Esophagus muscularis mucosa (tissue), 4 donors: ENCODE results near the gene ARNT2. TPM values are rescaled to one million over a fixed set of nuclear protein-coding genes. Genes with fewer than 3 reads are reported as not detected.

Experiments used
- DNase-seq: peaks from one replicate; pipeline ENCODE4 v3.0.0-alpha.2; 2017; ENCODE audit errors: extremely low spot score
- H3K27ac ChIP-seq, 4 donors: fragments of 200-600 bp; sonication (generic); replicated peaks in 1 of 4; 1 replicate in 3 of 4; 2 replicates in 1 of 4; pipeline ENCODE4 v1.5.1; 2016 to 2019; ENCODE audit warnings: mild to moderate bottlenecking in 1 of 4
- H3K27me3 ChIP-seq, 4 donors: fragments of 200-600 bp; sonication (generic); one replicate each; pipeline versions ENCODE4 v1.5.1 to v1.6.0; 2016 to 2019
- H3K36me3 ChIP-seq, 4 donors: fragments of 200-600 bp; sonication (generic); one replicate each; pipeline ENCODE4 v1.5.1; 2016 to 2019
- H3K4me1 ChIP-seq, 4 donors: fragments of 200-600 bp; sonication (generic); one replicate each; pipeline ENCODE4 v1.5.1; 2016 to 2019
- H3K4me3 ChIP-seq, 4 donors: fragments of 200-600 bp; sonication (generic); 1 replicate in 2 of 4; 2 replicates in 2 of 4; pipeline ENCODE4 v1.5.1; 2016 to 2019; ENCODE audit warnings: mild to moderate bottlenecking in 4 of 4, moderate library complexity in 1 of 4
- H3K9me3 ChIP-seq, 4 donors: fragments of 200-600 bp; sonication (generic); 1 replicate in 3 of 4; 2 replicates in 1 of 4; pipeline ENCODE4 v1.5.1; 2016 to 2019
- EP300 ChIP-seq: sonication (generic); formaldehyde crosslinking; IDR thresholded peaks from one replicate; pipeline ENCODE4 v1.6.1; 2017; ENCODE audit warnings: antibody characterized with exemption
- POLR2A ChIP-seq: fragments of 450-650 bp; IDR thresholded peaks from one replicate; pipeline ENCODE4 v1.6.1; 2017; ENCODE audit warnings: antibody characterized with exemption, moderate library complexity, mild to moderate bottlenecking, low read depth
- POLR2AphosphoS5 ChIP-seq, 2 donors: sonication (generic); formaldehyde crosslinking; IDR thresholded peaks; one replicate each; pipeline ENCODE4 v1.6.1; 2017; ENCODE audit warnings: antibody characterized with exemption in 2 of 2
- WGBS: methylation state at CpG from one replicate; pipeline ENCODE4 v1.1.5; 2018; 5-methylcytosine and 5-hydroxymethylcytosine counted together
- intact Hi-C: fragments of 100-400 bp; cut with DNase I; formaldehyde crosslinking; loops from one replicate; pipeline ENCODE4 v1.15.1; 2023
- total RNA-seq, 4 donors: library from RNA; depleted of rRNA; stranded (reverse); fragments of >200 nt; gene quantifications; one replicate each; pipeline versions ENCODE4 v1.1.0 to v1.2.1, GENCODE V29; 2016
- TF ChIP-seq, protein P1 (sequence below), 3 experiments: fragments of 200-600 bp in 2 of 3; fragments of 450-650 bp in 1 of 3; sonication (generic) in 2 of 3; IDR thresholded peaks; one replicate each; pipeline ENCODE4 v1.5.1; 2017 to 2019; ENCODE audit warnings: antibody characterized with exemption in 3 of 3, mild to moderate bottlenecking in 2 of 3, moderate library complexity in 1 of 3

The ARNT2 gene
- total RNA-seq, 4 donors from 2014 or later, result 5.4 to 14.6 (median 8.2) TPM

DNA sequence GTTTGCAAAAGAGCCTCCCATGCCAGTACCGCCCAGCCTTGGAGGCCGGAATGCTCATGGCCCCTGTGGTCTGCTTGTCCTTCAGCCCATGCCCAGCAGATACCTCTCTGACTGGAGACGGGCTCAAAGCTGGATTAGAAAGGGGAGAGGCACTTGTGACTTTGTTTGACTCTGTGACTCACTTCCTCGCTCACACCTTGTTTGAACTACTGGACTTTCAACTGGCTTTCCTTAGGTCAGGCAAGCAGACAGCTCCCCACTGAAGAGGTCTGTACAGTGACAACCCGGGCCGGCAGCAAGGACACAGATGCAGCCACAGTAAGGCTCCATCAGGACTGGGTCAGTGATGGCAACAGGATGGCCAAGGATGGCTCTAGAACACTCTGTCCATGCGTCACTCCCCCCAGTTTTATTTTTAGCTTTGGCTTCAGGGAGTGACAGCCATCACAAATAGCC, 192.4 kb downstream of the ARNT2 start:
- DNase-seq, result no peak
- TF ChIP-seq, protein P1, sequence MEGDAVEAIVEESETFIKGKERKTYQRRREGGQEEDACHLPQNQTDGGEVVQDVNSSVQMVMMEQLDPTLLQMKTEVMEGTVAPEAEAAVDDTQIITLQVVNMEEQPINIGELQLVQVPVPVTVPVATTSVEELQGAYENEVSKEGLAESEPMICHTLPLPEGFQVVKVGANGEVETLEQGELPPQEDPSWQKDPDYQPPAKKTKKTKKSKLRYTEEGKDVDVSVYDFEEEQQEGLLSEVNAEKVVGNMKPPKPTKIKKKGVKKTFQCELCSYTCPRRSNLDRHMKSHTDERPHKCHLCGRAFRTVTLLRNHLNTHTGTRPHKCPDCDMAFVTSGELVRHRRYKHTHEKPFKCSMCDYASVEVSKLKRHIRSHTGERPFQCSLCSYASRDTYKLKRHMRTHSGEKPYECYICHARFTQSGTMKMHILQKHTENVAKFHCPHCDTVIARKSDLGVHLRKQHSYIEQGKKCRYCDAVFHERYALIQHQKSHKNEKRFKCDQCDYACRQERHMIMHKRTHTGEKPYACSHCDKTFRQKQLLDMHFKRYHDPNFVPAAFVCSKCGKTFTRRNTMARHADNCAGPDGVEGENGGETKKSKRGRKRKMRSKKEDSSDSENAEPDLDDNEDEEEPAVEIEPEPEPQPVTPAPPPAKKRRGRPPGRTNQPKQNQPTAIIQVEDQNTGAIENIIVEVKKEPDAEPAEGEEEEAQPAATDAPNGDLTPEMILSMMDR (IDR thresholded peaks at IDR 0.05), result no peak
- TF ChIP-seq POLR2AphosphoS5 (IDR thresholded peaks at IDR 0.05) (no peak), EP300 (no peak), POLR2A (no peak)
- no peaks in the 10 kb centered on the region for H3K27me3 ChIP-seq
- WGBS, result 100% methylated on average over 1 of the region's 7 CpGs
- H3K27ac ChIP-seq, result no peak overlapping the region
- H3K4me3 ChIP-seq, result no peak overlapping the region
- intact Hi-C loops, result no loop called here
- no peaks in the 10 kb centered on the region for H3K4me1 ChIP-seq
- H3K9me3 ChIP-seq, result no peaks in the 10 kb centered on the region
- peaks cover 0 to 33% (median 3%) of the 10 kb centered on the region in 4 donors for H3K36me3 ChIP-seq

- DNase-seq, result no peak
- no peak for TF ChIP-seq EP300
- no peak for TF ChIP-seq POLR2A
- TF ChIP-seq POLR2AphosphoS5 (IDR thresholded peaks at IDR 0.05), result no peak
- TF ChIP-seq, protein P1 (IDR thresholded peaks at IDR 0.05), result no peak
- peaks cover 0 to 28% (median 2%) of the 10 kb centered on the region in 4 donors for H3K36me3 ChIP-seq
- no peaks in the 10 kb centered on the region for H3K9me3 ChIP-seq
- no peak overlapping the region for H3K4me3 ChIP-seq
- 95% methylated on average over 10 of the region's 10 CpGs for WGBS
- H3K27me3 ChIP-seq, result no peaks in the 10 kb centered on the region
- no peaks in the 10 kb centered on the region for H3K4me1 ChIP-seq
- H3K27ac ChIP-seq, result no peak overlapping the region
- intact Hi-C loops, result no loop called here
Observed at GRCh38 chr15:80597076-80597475, 192.9 kb downstream of the ARNT2 start.

DNA sequence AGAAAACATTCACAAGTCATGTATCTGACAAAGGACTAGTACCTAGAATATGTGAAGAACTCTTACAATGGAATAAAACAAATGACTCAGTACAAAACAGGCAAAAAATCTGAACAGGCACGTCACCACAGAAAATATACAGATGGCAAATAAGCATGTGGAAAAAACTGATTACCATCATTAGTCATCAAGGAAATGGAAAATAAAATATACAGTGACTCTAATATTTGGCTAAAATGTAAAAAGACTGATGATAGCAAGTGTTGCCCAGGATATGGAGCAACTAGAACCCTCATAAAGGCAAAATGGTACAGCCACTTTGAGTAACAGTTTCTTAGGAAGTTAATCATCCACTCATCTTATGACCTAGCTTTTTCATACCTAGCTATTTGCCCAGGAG, 195.2 kb downstream of the ARNT2 start:
- WGBS, result 31% methylated on average over 1 of the region's 1 CpG
- intact Hi-C loops, result no loop called here
- no peaks in the 10 kb centered on the region for H3K4me1 ChIP-seq

DNA sequence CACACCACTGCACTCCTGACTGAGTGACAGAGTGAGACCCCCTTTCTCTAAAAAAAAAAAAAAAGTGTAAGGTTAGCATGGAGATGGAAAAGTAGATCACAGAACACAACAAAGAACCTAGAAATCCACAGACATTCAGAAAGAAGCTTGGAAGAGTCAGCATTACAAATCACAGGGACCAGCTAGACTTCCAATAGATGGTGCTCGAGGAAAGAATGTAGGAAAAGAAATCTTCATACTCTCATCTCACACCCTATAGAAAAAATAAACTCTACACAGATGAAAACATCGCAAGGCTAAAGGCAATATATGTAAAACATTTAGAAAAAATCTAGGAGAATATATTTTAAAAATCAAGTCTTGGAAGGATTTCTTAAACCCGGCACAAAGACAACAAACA, 196.4 kb downstream of the ARNT2 start:
- Histone ChIP-seq H3K4me1 (no peaks in the 10 kb centered on the region), H3K36me3 (peaks cover 0 to 3% (median 0%) of the 10 kb centered on the region in 4 donors), H3K4me3 (no peak overlapping the region), H3K9me3 (no peaks in the 10 kb centered on the region), H3K27me3 (no peaks in the 10 kb centered on the region), H3K27ac (no peak overlapping the region)
- intact Hi-C loops, result no loop called here
- 81% methylated on average over 3 of the region's 3 CpGs for WGBS
- TF ChIP-seq, protein P1 (IDR thresholded peaks at IDR 0.05), result no peak
- TF ChIP-seq EP300 (no peak), POLR2AphosphoS5 (IDR thresholded peaks at IDR 0.05) (no peak), POLR2A (no peak)
- no peak for DNase-seq

More for the DNA sequence above, 195.2 kb downstream of the ARNT2 start:
- no peak overlapping the region for H3K4me3 ChIP-seq
- H3K27ac ChIP-seq, result no peak overlapping the region
- H3K36me3 ChIP-seq, result peaks cover 0 to 6% (median 0%) of the 10 kb centered on the region in 4 donors
- no peaks in the 10 kb centered on the region for H3K9me3 ChIP-seq
- TF ChIP-seq POLR2AphosphoS5 (IDR thresholded peaks at IDR 0.05) (no peak), POLR2A (no peak), EP300 (no peak)
- TF ChIP-seq, protein P1 (IDR thresholded peaks at IDR 0.05), result no peak
- no peaks in the 10 kb centered on the region for H3K27me3 ChIP-seq
- no peak for DNase-seq

- Histone ChIP-seq H3K9me3 (no peaks in the 10 kb centered on the region), H3K27ac (no peak overlapping the region), H3K27me3 (no peaks in the 10 kb centered on the region), H3K36me3 (peaks cover 0 to 3% (median 0%) of the 10 kb centered on the region in 4 donors), H3K4me3 (no peak overlapping the region), H3K4me1 (no peaks in the 10 kb centered on the region)
- 78% methylated on average over 4 of the region's 4 CpGs for WGBS
- TF ChIP-seq POLR2AphosphoS5 (IDR thresholded peaks at IDR 0.05) (no peak), POLR2A (no peak), EP300 (no peak)
- TF ChIP-seq, protein P1 (IDR thresholded peaks at IDR 0.05), result no peak
- intact Hi-C loops, result no loop called here
- DNase-seq, result no peak
Observed at GRCh38 chr15:80601256-80601655, 197.1 kb downstream of the ARNT2 start.
